ENCODE results near the gene NAPB.

DNA sequence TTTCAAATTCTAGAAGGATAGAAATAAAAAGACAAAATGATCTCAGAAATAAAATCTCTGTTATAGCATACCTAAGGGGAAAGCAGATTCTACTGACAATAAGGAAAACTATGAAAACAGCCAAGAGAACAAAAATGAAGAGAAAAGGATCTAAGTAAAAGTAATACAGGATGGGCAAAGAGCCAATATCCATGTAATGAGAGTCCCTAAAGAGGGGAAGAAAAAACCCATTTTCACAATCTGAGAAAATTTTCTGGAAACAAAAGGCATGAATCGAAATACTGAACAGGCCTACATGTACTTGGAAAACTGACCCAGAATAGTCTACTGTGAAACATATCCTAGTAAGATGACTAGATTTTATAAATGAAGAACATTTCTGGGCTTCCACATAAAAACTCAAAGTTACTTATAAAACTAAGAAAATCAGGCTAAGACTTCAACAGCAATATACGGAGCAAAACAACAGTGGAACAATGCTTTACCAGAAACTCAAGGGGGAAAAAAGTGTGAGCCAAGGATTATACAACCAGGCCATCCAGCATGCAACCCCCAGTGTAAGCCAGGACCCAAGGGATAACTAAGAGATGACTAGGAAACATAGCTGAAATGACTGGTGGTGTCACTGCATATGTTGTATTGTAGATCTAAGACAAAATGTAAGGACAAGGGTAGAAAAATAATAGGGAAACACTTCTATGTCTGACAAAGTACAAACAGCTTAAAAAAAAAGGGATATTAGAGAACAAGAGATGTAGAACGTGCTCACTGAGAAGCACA, 10.2 kb downstream of the NAPB start:
- TF ChIP-seq, protein P1, sequence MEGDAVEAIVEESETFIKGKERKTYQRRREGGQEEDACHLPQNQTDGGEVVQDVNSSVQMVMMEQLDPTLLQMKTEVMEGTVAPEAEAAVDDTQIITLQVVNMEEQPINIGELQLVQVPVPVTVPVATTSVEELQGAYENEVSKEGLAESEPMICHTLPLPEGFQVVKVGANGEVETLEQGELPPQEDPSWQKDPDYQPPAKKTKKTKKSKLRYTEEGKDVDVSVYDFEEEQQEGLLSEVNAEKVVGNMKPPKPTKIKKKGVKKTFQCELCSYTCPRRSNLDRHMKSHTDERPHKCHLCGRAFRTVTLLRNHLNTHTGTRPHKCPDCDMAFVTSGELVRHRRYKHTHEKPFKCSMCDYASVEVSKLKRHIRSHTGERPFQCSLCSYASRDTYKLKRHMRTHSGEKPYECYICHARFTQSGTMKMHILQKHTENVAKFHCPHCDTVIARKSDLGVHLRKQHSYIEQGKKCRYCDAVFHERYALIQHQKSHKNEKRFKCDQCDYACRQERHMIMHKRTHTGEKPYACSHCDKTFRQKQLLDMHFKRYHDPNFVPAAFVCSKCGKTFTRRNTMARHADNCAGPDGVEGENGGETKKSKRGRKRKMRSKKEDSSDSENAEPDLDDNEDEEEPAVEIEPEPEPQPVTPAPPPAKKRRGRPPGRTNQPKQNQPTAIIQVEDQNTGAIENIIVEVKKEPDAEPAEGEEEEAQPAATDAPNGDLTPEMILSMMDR (IDR thresholded peaks at IDR 0.05) = no peak
- no peak for TF ChIP-seq ZFX (IDR thresholded peaks at IDR 0.05; ENCODE audit: borderline replicate concordance)

Data from 22Rv1 (cell line).